ENCODE results near the gene KIR3DL3. TPM values are rescaled to one million over a fixed set of nuclear protein-coding genes. Genes with fewer than 3 reads are reported as not detected.
"Not testable (repeated sequence)": the region's sequence is repeated elsewhere in the genome, so short reads cannot be mapped to it uniquely, and the experiment has no call there.

KIR3DL3 gene
- polyA plus RNA-seq, 1 donor, result not detected

DNA sequence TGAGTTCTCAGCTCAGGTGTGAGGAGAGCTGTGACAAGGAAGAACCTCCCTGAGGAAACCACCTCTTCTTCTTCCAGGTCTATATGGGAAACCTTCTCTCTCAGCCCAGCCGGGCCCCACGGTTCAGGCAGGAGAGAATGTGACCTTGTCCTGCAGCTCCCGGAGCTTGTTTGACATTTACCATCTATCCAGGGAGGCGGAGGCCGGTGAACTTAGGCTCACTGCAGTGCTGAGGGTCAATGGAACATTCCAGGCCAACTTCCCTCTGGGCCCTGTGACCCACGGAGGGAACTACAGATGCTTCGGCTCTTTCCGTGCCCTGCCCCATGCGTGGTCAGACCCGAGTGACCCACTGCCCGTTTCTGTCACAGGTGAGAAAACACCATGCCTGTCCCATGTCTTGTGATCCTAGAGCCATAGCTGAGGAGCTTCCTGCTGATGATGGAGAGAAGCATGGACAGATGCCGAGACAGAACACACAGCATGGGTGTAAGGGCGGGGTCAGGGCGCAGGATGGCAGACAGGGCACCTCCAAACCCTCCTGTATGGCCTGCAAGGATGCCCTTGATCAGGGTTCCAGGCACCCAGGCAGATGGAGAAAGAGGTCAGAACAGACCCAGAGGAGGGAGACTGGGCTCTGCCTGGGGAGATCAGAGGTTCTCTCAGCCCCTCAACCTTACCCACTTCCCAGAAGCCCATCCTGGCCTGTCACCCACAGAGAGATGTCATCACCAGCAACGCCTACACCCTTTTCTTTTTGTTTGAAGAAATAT is 5.4 kb downstream of the KIR3DL3 start:
- Histone ChIP-seq H3K27ac (ENCODE audit: low read length) (no peak overlapping the region), H3K36me3 (ENCODE audit: control insufficient read depth, insufficient read depth, low read length) (no peaks in the 10 kb centered on the region), H3K4me3 (ENCODE audit: low read length) (no peak overlapping the region), H3K4me1 (ENCODE audit: control insufficient read depth, insufficient read depth, low read length) (no peaks in the 10 kb centered on the region), H3K9me3 (ENCODE audit: control insufficient read depth, low read depth, low read length) (no peaks in the 10 kb centered on the region), H3K27me3 (ENCODE audit: control insufficient read depth, insufficient read depth, low read length) (no peaks in the 10 kb centered on the region)
- DNase-seq, result no peak
- no CpG with 5 or more reads among the region's 15 CpGs for WGBS (ENCODE audit: insufficient coverage, low lambda C conversion rate)

DNA sequence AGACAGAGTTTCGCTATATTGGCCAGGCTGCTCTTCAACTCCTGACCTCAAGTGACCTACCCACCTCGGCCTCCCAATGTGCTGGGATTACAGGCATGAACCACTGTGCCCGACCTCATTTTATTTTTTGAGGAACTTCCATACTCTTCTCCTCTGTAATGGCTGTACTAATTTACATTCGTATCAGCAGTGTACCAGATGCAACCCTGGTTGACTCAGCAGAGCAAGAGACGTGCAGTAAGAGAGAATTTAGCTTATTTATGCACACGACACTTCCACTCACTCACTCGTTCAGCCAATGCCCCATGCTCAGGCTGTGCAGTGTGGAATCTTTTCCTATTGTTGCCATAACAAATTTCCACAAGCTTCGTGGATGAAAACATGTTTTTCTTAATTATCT is 6.9 kb downstream of the KIR3DL3 start:
- Histone ChIP-seq H3K27ac (ENCODE audit: low read length) (no peak overlapping the region), H3K27me3 (ENCODE audit: control insufficient read depth, insufficient read depth, low read length) (no peaks in the 10 kb centered on the region), H3K4me1 (ENCODE audit: control insufficient read depth, insufficient read depth, low read length) (no peaks in the 10 kb centered on the region), H3K9me3 (ENCODE audit: control insufficient read depth, low read depth, low read length) (no peaks in the 10 kb centered on the region), H3K36me3 (ENCODE audit: control insufficient read depth, insufficient read depth, low read length) (no peaks in the 10 kb centered on the region), H3K4me3 (ENCODE audit: low read length) (no peak overlapping the region)
- WGBS (ENCODE audit: insufficient coverage, low lambda C conversion rate), result 60% methylated on average over 2 of the region's 8 CpGs
- DNase-seq, result no peak

DNA sequence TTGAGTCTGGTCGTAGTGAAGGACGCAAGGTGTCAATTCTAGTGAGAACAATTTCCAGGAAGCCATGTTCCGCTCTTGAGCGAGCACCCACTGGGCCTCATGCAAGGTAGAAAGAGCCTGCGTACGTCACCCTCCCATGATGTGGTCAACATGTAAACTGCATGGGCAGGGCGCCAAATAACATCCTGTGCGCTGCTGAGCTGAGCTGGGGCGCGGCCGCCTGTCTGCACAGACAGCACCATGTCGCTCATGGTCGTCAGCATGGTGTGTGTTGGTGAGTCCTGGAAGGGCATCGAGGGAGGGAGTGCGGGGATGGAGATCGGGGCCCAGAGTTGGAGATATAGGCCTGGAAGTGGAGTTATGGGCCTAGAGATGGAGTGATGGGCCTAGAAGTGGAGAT is 14.1 kb downstream of the KIR3DL3 start, which contains the start of gene KIR2DL3:
Gene KIR2DL3 (plus strand): TSS at position 208 of the 400 bp plus-strand sequence. CDS start 33 bp downstream, at position 241.
- not testable (repeated sequence) for H3K27me3 ChIP-seq (ENCODE audit: control insufficient read depth, insufficient read depth, low read length); H3K9me3 ChIP-seq (ENCODE audit: control insufficient read depth, low read depth, low read length); DNase-seq; H3K36me3 ChIP-seq (ENCODE audit: control insufficient read depth, insufficient read depth, low read length); H3K4me3 ChIP-seq (ENCODE audit: low read length); H3K27ac ChIP-seq (ENCODE audit: low read length); H3K4me1 ChIP-seq (ENCODE audit: control insufficient read depth, insufficient read depth, low read length)
- 80% methylated on average over 5 of the region's 16 CpGs for WGBS (ENCODE audit: insufficient coverage, low lambda C conversion rate)

DNA sequence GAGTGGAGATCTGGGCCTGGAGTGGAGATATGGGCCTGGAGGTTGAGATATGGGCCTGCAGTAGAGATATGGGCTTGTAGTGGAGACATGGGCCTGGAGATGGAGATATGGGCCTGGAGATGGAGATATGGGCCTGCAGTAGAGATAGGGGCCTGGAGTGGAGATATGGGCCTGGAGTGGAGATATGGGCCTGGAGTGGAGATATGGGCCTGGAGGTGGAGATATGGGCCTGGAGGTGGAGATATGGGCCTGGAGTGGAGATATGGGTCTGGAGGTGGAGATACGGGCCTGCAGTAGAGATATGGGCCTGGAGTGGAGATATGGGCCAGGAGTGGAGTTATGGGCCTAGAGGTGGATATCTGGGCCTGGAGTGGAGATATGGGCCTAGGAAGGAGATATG is 14.5 kb downstream of the KIR3DL3 start:
- H3K36me3 ChIP-seq (ENCODE audit: control insufficient read depth, insufficient read depth, low read length), result no peaks in the 10 kb centered on the region
- no peaks in the 10 kb centered on the region for H3K4me1 ChIP-seq (ENCODE audit: control insufficient read depth, insufficient read depth, low read length)
- 60% methylated on average over 1 of the region's 1 CpG for WGBS (ENCODE audit: insufficient coverage, low lambda C conversion rate)
- H3K27me3 ChIP-seq (ENCODE audit: control insufficient read depth, insufficient read depth, low read length), result no peaks in the 10 kb centered on the region
- H3K9me3 ChIP-seq (ENCODE audit: control insufficient read depth, low read depth, low read length), result no peaks in the 10 kb centered on the region
- H3K27ac ChIP-seq (ENCODE audit: low read length), result no peak overlapping the region
- DNase-seq, result no peak
- no peak overlapping the region for H3K4me3 ChIP-seq (ENCODE audit: low read length)

DNA sequence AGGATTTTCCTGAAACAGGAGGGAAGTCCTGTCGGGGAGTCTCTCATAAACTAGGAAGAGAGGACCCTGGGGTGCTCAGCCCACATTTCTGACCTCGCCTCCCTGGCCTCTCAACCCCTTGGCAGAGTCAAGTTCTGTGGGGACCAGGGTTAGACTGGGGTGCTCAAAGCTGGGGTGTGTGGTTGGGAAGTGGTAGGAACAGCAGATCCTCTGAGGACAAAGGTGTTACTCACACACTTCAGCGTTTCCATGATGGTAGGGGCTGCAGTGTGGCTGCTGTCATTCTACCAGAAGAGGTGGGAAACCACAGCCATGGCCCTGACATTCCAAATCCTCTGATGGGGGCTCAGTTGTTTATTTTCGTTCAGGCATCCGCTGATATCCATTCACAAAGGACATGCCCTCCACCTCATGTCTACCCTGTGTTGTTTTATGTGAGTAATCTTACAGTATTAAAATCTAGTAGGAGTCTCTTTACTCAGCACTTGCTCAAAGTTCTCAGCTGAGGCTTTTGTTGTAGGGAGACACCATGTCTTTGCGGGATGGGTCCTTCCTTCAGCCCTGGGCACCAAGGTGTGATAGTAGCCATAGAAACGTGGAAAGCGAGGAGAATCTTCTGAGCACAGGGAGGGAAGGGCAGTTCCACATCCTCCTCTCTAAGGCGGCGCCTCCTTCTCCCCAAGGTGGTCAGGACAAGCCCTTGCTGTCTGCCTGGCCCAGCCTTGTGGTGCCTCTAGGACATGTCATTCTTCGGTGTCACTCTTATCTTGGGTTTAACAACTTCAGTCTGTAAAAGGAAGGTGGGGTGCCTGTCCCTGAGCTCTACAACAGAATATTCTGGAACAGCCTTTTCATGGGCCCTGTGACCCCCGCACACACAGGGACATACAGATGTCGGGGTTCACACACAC is 15.6 kb downstream of the KIR3DL3 start:
- WGBS (ENCODE audit: insufficient coverage, low lambda C conversion rate), result no CpG with 5 or more reads among the region's 13 CpGs
- no peak for DNase-seq
- no peaks in the 10 kb centered on the region for H3K9me3 ChIP-seq (ENCODE audit: control insufficient read depth, low read depth, low read length)
- no peak overlapping the region for H3K27ac ChIP-seq (ENCODE audit: low read length)
- no peaks in the 10 kb centered on the region for H3K4me1 ChIP-seq (ENCODE audit: control insufficient read depth, insufficient read depth, low read length)
- no peaks in the 10 kb centered on the region for H3K36me3 ChIP-seq (ENCODE audit: control insufficient read depth, insufficient read depth, low read length)
- H3K27me3 ChIP-seq (ENCODE audit: control insufficient read depth, insufficient read depth, low read length), result no peaks in the 10 kb centered on the region
- H3K4me3 ChIP-seq (ENCODE audit: low read length), result no peak overlapping the region

DNA sequence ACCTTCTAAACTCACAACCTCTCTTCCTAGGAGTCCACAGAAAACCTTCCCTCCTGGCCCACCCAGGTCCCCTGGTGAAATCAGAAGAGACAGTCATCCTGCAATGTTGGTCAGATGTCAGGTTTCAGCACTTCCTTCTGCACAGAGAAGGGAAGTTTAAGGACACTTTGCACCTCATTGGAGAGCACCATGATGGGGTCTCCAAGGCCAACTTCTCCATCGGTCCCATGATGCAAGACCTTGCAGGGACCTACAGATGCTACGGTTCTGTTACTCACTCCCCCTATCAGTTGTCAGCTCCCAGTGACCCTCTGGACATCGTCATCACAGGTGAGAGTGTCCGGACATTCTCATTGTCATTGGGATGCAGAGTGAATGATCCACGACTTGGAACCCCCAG is 17.7 kb downstream of the KIR3DL3 start:
- H3K9me3 ChIP-seq (ENCODE audit: control insufficient read depth, low read depth, low read length); H3K4me3 ChIP-seq (ENCODE audit: low read length); DNase-seq; H3K36me3 ChIP-seq (ENCODE audit: control insufficient read depth, insufficient read depth, low read length); H3K27me3 ChIP-seq (ENCODE audit: control insufficient read depth, insufficient read depth, low read length); H3K27ac ChIP-seq (ENCODE audit: low read length); H3K4me1 ChIP-seq (ENCODE audit: control insufficient read depth, insufficient read depth, low read length): not testable (repeated sequence)
- no CpG with 5 or more reads among the region's 5 CpGs for WGBS (ENCODE audit: insufficient coverage, low lambda C conversion rate)

DNA sequence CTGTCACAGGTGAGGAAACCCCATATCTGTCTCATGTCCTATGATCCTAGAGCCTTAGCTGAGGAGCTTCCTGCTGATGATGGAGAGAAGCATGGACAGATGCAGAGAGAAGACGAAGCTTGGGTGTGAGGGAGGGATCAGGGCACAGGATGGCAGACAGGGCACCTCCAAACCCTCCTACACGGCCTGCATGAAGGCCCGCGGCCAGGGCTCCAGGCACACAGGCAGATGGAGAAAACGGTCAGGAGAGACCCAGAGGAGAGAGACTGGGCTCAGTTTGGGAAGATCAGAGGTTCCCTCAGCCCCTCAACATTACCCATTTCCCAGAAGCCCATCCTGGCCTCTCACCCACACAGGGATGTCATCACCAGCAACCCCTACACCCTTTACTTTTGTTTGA is 19.8 kb downstream of the KIR3DL3 start:
- H3K27me3 ChIP-seq (ENCODE audit: control insufficient read depth, insufficient read depth, low read length); H3K9me3 ChIP-seq (ENCODE audit: control insufficient read depth, low read depth, low read length); DNase-seq; H3K27ac ChIP-seq (ENCODE audit: low read length); H3K4me3 ChIP-seq (ENCODE audit: low read length); H3K36me3 ChIP-seq (ENCODE audit: control insufficient read depth, insufficient read depth, low read length); H3K4me1 ChIP-seq (ENCODE audit: control insufficient read depth, insufficient read depth, low read length): not testable (repeated sequence)
- no CpG with 5 or more reads among the region's 5 CpGs for WGBS (ENCODE audit: insufficient coverage, low lambda C conversion rate)

DNA sequence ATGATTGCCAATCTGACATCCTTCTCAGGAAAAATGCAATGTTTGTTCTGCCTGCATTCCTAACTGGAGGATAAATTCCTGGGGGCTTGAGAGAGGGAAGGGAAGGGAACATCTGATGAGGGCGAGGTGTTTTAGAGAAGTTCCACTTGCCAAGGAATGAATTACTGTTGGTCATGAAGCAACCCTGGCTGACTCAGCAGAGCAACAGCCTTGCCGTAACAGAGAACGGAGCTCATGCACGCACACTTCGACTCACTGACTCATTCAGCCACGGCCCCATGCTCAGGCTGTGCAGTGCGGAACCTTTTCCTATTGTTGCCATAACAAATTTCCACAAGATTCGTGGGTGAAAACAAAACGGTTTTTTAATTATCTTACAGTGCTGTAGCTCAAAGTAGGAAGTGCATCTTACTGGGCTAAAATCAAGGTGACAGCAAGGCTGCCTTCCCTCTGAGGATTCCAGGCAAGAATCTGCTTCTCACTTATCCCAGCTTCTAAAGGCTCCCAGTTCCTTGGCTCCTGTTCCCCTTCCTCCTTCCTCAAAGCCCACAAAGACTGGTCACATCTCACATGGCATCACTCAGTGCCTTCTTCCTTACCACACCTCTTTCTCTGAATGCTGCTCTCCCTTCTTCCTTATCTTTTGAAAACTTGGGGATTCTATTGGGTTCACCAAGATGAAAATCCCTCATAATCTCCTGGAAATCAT is 23.5 kb downstream of the KIR3DL3 start:
- not testable (repeated sequence) for H3K27me3 ChIP-seq (ENCODE audit: control insufficient read depth, insufficient read depth, low read length); H3K4me3 ChIP-seq (ENCODE audit: low read length); H3K9me3 ChIP-seq (ENCODE audit: control insufficient read depth, low read depth, low read length); DNase-seq; H3K4me1 ChIP-seq (ENCODE audit: control insufficient read depth, insufficient read depth, low read length); H3K36me3 ChIP-seq (ENCODE audit: control insufficient read depth, insufficient read depth, low read length); H3K27ac ChIP-seq (ENCODE audit: low read length)
- no CpG with 5 or more reads among the region's 9 CpGs for WGBS (ENCODE audit: insufficient coverage, low lambda C conversion rate)

DNA sequence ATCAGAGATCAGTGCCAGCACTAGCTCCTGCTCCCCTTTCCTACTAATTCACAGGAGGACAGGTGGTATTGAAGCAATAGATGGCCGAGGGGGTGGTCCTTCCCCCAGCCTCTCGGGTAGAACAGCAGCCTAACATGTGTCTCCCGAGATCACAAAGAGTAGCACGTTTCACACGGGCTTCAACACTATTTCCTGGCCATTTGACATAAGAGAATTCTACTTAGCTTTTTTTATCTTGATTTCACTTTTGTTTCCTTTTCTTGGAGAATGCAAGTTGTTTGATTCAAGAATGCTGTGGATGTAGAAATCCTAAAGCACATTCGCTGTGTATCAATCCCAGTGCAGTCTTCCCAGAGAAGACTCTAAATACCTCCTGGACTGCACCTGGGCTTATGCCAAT is 26.0 kb downstream of the KIR3DL3 start:
- not testable (repeated sequence) for H3K4me3 ChIP-seq (ENCODE audit: low read length); DNase-seq; H3K36me3 ChIP-seq (ENCODE audit: control insufficient read depth, insufficient read depth, low read length); H3K4me1 ChIP-seq (ENCODE audit: control insufficient read depth, insufficient read depth, low read length); H3K27me3 ChIP-seq (ENCODE audit: control insufficient read depth, insufficient read depth, low read length); H3K9me3 ChIP-seq (ENCODE audit: control insufficient read depth, low read depth, low read length); H3K27ac ChIP-seq (ENCODE audit: low read length)
- WGBS (ENCODE audit: insufficient coverage, low lambda C conversion rate), result 17% methylated on average over 2 of the region's 6 CpGs
